HEK293 (cell line): Measurements from ENCODE around the gene SAFB.

Source experiments
- KLF1 ChIP-seq: fragments of 450-650 bp; formaldehyde crosslinking; IDR thresholded peaks from 2 replicates; pipeline ENCODE4 v1.5.1; 2016; ENCODE audit warnings: missing biosample characterization, missing genetic modification characterization
- KLF16 ChIP-seq: fragments of 450-650 bp; formaldehyde crosslinking; IDR thresholded peaks from 2 replicates; pipeline ENCODE4 v1.5.1; 2017; ENCODE audit warnings: missing biosample characterization, missing genetic modification characterization
- KLF7 ChIP-seq: fragments of 450-650 bp; formaldehyde crosslinking; IDR thresholded peaks from 2 replicates; pipeline ENCODE4 v1.5.1; 2016; ENCODE audit warnings: missing biosample characterization, missing genetic modification characterization, borderline replicate concordance
- KLF8 ChIP-seq: fragments of 450-650 bp; formaldehyde crosslinking; IDR thresholded peaks from 2 replicates; pipeline ENCODE4 v1.5.1; 2016; ENCODE audit warnings: missing biosample characterization, missing genetic modification characterization
- OVOL3 ChIP-seq: fragments of 450-650 bp; formaldehyde crosslinking; IDR thresholded peaks from 2 replicates; pipeline ENCODE4 v1.5.1; 2016; ENCODE audit warnings: missing biosample characterization, missing genetic modification characterization
- PRDM1 ChIP-seq: fragments of 450-650 bp; formaldehyde crosslinking; IDR thresholded peaks from 2 replicates; pipeline ENCODE4; 2016; ENCODE audit warnings: missing biosample characterization, missing genetic modification characterization
- SCRT1 ChIP-seq: fragments of 450-650 bp; formaldehyde crosslinking; IDR thresholded peaks from 2 replicates; pipeline ENCODE4 v1.5.1; 2016; ENCODE audit warnings: missing biosample characterization, missing genetic modification characterization, borderline replicate concordance
- SETDB1 ChIP-seq: IDR thresholded peaks from one replicate; pipeline ENCODE4 v1.6.1; 2017; ENCODE audit warnings: mild to moderate bottlenecking, low read length, moderate library complexity, mixed read lengths; ENCODE audit not compliant: insufficient read length
- ZNF16 ChIP-seq: fragments of 450-650 bp; formaldehyde crosslinking; IDR thresholded peaks from 2 replicates; pipeline ENCODE4 v1.5.1; 2016; ENCODE audit warnings: low read depth, missing biosample characterization, missing genetic modification characterization
- ZNF175 ChIP-seq: fragments of 450-650 bp; formaldehyde crosslinking; IDR thresholded peaks from 2 replicates; pipeline ENCODE4 v1.5.1; 2016; ENCODE audit warnings: missing biosample characterization, missing genetic modification characterization
- ZNF184 ChIP-seq: fragments of 450-650 bp; IDR thresholded peaks from 2 replicates; pipeline ENCODE4 v1.5.1; 2018; ENCODE audit warnings: missing biosample characterization, mild to moderate bottlenecking, missing genetic modification characterization
- ZNF202 ChIP-seq: fragments of 450-650 bp; formaldehyde crosslinking; IDR thresholded peaks from 2 replicates; pipeline ENCODE4 v1.5.1; 2016; ENCODE audit warnings: missing biosample characterization, missing genetic modification characterization, borderline replicate concordance
- ZNF211 ChIP-seq: fragments of 450-650 bp; formaldehyde crosslinking; IDR thresholded peaks from 2 replicates; pipeline ENCODE4 v1.5.1; 2016; ENCODE audit warnings: low read depth, missing biosample characterization, missing genetic modification characterization
- ZNF302 ChIP-seq: fragments of 450-650 bp; formaldehyde crosslinking; IDR thresholded peaks from 2 replicates; pipeline ENCODE4 v1.5.1; 2016; ENCODE audit warnings: missing biosample characterization, missing genetic modification characterization, low read depth
- ZNF394 ChIP-seq: fragments of 450-650 bp; formaldehyde crosslinking; IDR thresholded peaks from 2 replicates; pipeline ENCODE4 v1.5.1; 2016; ENCODE audit warnings: missing biosample characterization, missing genetic modification characterization, mild to moderate bottlenecking, moderate library complexity, borderline replicate concordance
- ZNF423 ChIP-seq: fragments of 450-650 bp; formaldehyde crosslinking; IDR thresholded peaks from 2 replicates; pipeline ENCODE4 v1.5.1; 2016; ENCODE audit warnings: missing biosample characterization, missing genetic modification characterization
- ZNF473 ChIP-seq: fragments of 450-650 bp; formaldehyde crosslinking; IDR thresholded peaks from 2 replicates; pipeline ENCODE4 v1.5.1; 2017; ENCODE audit warnings: missing biosample characterization, missing genetic modification characterization
- ZNF529 ChIP-seq: fragments of 450-650 bp; formaldehyde crosslinking; IDR thresholded peaks from 2 replicates; pipeline ENCODE4 v1.5.1; 2017; ENCODE audit warnings: missing genetic modification characterization, missing biosample characterization; ENCODE audit not compliant: insufficient replicate concordance
- ZNF549 ChIP-seq: fragments of 450-650 bp; IDR thresholded peaks from 2 replicates; pipeline ENCODE4 v1.5.1; 2018; ENCODE audit warnings: missing biosample characterization, missing genetic modification characterization, mild to moderate bottlenecking, inconsistent platforms, moderate library complexity
- ZNF555 ChIP-seq: fragments of 450-650 bp; formaldehyde crosslinking; conservative IDR thresholded peaks from 2 replicates; pipeline ENCODE4 v1.5.1; 2017; ENCODE audit warnings: missing biosample characterization, mild to moderate bottlenecking, missing genetic modification characterization, inconsistent platforms
- ZNF585B ChIP-seq: fragments of 450-650 bp; formaldehyde crosslinking; IDR thresholded peaks from 2 replicates; pipeline ENCODE4 v1.5.1; 2016; ENCODE audit warnings: missing biosample characterization, missing genetic modification characterization
- ZNF701 ChIP-seq: fragments of 450-650 bp; formaldehyde crosslinking; IDR thresholded peaks from 2 replicates; pipeline ENCODE4 v1.5.1; 2016; ENCODE audit warnings: missing biosample characterization, missing genetic modification characterization
- ZNF707 ChIP-seq: fragments of 450-650 bp; formaldehyde crosslinking; IDR thresholded peaks from 2 replicates; pipeline ENCODE4 v1.5.1; 2016; ENCODE audit warnings: missing biosample characterization, missing genetic modification characterization
- ZNF776 ChIP-seq: fragments of 450-650 bp; formaldehyde crosslinking; IDR thresholded peaks from 2 replicates; pipeline ENCODE4 v1.5.0; 2017; ENCODE audit warnings: missing biosample characterization, missing genetic modification characterization, borderline replicate concordance
- ZNF830 ChIP-seq: fragments of 450-650 bp; IDR thresholded peaks from 2 replicates; pipeline ENCODE4 v1.5.0; 2018; ENCODE audit warnings: missing biosample characterization, missing genetic modification characterization, low read depth, mild to moderate bottlenecking, moderate library complexity
- TF ChIP-seq, protein P1 (sequence below): fragments of 450-650 bp; formaldehyde crosslinking; conservative IDR thresholded peaks from 2 replicates; pipeline ENCODE4 v1.5.1; 2016; ENCODE audit warnings: low read depth, missing biosample characterization, missing genetic modification characterization
- TF ChIP-seq, protein P2 (sequence below): fragments of 450-650 bp; formaldehyde crosslinking; IDR thresholded peaks from 2 replicates; pipeline ENCODE4; 2016; ENCODE audit warnings: missing biosample characterization, missing genetic modification characterization
- TF ChIP-seq, protein P3 (sequence below): fragments of 450-650 bp; formaldehyde crosslinking; IDR thresholded peaks from 2 replicates; pipeline ENCODE4 v1.5.1; 2016; ENCODE audit warnings: missing biosample characterization, missing genetic modification characterization, low read depth
- TF ChIP-seq, protein P4 (sequence below): fragments of 450-650 bp; formaldehyde crosslinking; optimal IDR thresholded peaks from 2 replicates; pipeline ENCODE3; 2016; ENCODE audit warnings: missing biosample characterization, mild to moderate bottlenecking, missing genetic modification characterization

Gene SAFB

DNA sequence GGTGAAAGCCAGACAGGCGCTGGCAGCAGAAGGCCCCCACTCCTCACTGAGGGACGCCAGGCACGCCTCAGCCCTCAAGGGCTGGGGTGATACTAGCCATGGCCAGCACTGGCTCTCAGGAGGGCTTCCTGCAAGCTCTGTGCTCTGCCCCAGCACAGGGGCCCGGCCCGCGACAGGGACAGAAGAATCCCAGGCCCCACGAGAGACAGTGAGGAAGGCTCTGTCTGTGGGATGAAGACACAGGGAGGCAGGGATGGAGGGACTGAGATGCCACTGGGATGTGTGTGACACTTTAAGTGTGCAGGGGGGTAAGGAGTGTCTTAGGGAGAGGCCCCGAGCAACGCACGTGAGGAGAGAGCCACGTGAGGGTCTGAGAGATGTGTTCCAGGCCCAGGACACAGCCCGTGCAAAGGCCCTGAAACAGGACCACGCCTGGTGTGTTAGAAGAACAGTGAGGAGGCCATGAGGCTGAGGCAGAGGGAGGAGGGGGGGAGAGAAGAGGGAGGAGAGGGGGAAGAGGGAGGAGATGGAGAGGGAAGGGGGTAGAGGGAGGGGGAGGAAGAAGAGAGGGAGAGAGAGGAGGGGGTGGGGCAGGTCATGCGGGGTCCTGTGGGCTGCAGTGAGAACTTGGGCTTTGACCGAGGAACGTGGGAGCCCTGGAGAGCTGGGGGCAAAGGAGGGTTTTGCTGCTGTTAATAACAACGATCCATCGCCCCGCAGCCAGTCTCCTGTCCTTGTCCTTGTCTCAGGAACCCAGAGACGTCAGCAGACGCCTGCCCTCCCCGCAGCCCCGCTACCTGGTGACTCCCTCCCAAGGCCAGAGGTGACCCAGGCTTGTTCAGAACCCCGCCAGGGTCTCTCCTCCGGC is 74.4 kb downstream of the SAFB start (continued):
- TF ChIP-seq, protein P1, sequence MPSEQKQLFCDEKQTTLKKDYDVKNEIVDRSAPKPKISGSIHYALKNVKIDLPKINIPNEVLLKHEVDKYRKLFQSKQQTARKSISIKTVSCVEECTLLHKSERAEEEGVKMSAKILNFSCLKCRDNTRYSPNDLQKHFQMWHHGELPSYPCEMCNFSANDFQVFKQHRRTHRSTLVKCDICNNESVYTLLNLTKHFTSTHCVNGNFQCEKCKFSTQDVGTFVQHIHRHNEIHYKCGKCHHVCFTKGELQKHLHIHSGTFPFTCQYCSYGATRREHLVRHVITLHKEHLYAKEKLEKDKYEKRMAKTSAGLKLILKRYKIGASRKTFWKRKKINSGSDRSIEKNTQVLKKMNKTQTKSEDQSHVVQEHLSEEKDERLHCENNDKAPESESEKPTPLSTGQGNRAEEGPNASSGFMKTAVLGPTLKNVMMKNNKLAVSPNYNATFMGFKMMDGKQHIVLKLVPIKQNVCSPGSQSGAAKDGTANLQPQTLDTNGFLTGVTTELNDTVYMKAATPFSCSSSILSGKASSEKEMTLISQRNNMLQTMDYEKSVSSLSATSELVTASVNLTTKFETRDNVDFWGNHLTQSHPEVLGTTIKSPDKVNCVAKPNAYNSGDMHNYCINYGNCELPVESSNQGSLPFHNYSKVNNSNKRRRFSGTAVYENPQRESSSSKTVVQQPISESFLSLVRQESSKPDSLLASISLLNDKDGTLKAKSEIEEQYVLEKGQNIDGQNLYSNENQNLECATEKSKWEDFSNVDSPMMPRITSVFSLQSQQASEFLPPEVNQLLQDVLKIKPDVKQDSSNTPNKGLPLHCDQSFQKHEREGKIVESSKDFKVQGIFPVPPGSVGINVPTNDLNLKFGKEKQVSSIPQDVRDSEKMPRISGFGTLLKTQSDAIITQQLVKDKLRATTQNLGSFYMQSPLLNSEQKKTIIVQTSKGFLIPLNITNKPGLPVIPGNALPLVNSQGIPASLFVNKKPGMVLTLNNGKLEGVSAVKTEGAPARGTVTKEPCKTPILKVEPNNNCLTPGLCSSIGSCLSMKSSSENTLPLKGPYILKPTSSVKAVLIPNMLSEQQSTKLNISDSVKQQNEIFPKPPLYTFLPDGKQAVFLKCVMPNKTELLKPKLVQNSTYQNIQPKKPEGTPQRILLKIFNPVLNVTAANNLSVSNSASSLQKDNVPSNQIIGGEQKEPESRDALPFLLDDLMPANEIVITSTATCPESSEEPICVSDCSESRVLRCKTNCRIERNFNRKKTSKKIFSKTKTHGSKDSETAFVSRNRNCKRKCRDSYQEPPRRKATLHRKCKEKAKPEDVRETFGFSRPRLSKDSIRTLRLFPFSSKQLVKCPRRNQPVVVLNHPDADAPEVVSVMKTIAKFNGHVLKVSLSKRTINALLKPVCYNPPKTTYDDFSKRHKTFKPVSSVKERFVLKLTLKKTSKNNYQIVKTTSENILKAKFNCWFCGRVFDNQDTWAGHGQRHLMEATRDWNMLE (tag by site-specific recombination) = no peak
- TF ChIP-seq, protein P2, sequence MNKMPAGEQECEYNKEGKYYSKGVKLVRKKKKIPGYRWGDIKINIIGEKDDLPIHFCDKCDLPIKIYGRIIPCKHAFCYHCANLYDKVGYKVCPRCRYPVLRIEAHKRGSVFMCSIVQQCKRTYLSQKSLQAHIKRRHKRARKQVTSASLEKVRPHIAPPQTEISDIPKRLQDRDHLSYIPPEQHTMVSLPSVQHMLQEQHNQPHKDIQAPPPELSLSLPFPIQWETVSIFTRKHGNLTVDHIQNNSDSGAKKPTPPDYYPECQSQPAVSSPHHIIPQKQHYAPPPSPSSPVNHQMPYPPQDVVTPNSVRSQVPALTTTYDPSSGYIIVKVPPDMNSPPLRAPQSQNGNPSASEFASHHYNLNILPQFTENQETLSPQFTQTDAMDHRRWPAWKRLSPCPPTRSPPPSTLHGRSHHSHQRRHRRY (tag by site-specific recombination) = no peak
- TF ChIP-seq KLF7 (peak; percentile 68; the same call in 1 of the 2 replicates), PRDM1 (no peak), ZNF302 (tag by site-specific recombination) (no peak), SETDB1 (no peak), ZNF473 (tag by site-specific recombination) (no peak), ZNF202 (tag by site-specific recombination) (no peak), ZNF701 (tag by site-specific recombination) (no peak), ZNF175 (tag by site-specific recombination) (no peak), ZNF585B (tag by site-specific recombination) (no peak), ZNF184 (tag by site-specific recombination) (no peak), KLF1 (tag by site-specific recombination) (peak; percentile 82), ZNF16 (tag by site-specific recombination) (peak; percentile 41; the same call in 1 of the 2 replicates), KLF8 (tag by site-specific recombination) (peak; percentile 86), OVOL3 (tag by site-specific recombination) (no peak), ZNF830 (tag by site-specific recombination) (no peak), ZNF394 (tag by site-specific recombination) (0 out of 2 replicates have a peak, but pooled peaks have one; percentile 8), ZNF776 (tag by site-specific recombination) (no peak), ZNF211 (no peak), KLF16 (no peak), ZNF423 (tag by site-specific recombination) (no peak), ZNF555 (tag by site-specific recombination) (no peak), ZNF707 (tag by site-specific recombination) (no peak), SCRT1 (no peak), ZNF549 (no peak), ZNF529 (tag by site-specific recombination) (no peak)
- TF ChIP-seq, protein P3, sequence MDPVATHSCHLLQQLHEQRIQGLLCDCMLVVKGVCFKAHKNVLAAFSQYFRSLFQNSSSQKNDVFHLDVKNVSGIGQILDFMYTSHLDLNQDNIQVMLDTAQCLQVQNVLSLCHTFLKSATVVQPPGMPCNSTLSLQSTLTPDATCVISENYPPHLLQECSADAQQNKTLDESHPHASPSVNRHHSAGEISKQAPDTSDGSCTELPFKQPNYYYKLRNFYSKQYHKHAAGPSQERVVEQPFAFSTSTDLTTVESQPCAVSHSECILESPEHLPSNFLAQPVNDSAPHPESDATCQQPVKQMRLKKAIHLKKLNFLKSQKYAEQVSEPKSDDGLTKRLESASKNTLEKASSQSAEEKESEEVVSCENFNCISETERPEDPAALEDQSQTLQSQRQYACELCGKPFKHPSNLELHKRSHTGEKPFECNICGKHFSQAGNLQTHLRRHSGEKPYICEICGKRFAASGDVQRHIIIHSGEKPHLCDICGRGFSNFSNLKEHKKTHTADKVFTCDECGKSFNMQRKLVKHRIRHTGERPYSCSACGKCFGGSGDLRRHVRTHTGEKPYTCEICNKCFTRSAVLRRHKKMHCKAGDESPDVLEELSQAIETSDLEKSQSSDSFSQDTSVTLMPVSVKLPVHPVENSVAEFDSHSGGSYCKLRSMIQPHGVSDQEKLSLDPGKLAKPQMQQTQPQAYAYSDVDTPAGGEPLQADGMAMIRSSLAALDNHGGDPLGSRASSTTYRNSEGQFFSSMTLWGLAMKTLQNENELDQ (tag by site-specific recombination) = no peak
- TF ChIP-seq, protein P4, sequence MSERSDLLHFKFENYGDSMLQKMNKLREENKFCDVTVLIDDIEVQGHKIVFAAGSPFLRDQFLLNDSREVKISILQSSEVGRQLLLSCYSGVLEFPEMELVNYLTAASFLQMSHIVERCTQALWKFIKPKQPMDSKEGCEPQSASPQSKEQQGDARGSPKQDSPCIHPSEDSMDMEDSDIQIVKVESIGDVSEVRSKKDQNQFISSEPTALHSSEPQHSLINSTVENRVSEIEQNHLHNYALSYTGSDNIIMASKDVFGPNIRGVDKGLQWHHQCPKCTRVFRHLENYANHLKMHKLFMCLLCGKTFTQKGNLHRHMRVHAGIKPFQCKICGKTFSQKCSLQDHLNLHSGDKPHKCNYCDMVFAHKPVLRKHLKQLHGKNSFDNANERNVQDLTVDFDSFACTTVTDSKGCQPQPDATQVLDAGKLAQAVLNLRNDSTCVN = no peak
